ENCODE measurements around the gene RBM38. TPM values are rescaled to one million over a fixed set of nuclear protein-coding genes. Genes with fewer than 3 reads are reported as not detected.
"Not testable (repeated sequence)": the region's sequence is repeated elsewhere in the genome, so short reads cannot be mapped to it uniquely, and the experiment has no call there.

RBM38 gene
- total RNA-seq, 1 donor from 2014 or later = 90.4 TPM

GRCh38 chr20:57425150-57426013, 34.2 kb downstream of the RBM38 start:
- peaks cover 5% of the 10 kb centered on the region for H3K27me3 Mint-ChIP-seq (ENCODE audit: insufficient read depth)
- H3K27ac Mint-ChIP-seq = no peak overlapping the region
- peaks cover 3% of the 10 kb centered on the region for H3K36me3 Mint-ChIP-seq (ENCODE audit: low read depth)
- DNase-seq (ENCODE audit: low spot score) = no peak
- H3K4me1 Mint-ChIP-seq (ENCODE audit: low read depth) = peaks cover 6% of the 10 kb centered on the region
- intact Hi-C loops (cut with micrococcal nuclease) = no loop called here
- H3K4me3 Mint-ChIP-seq = no peak overlapping the region
- no peaks in the 10 kb centered on the region for H3K9me3 Mint-ChIP-seq

DNA sequence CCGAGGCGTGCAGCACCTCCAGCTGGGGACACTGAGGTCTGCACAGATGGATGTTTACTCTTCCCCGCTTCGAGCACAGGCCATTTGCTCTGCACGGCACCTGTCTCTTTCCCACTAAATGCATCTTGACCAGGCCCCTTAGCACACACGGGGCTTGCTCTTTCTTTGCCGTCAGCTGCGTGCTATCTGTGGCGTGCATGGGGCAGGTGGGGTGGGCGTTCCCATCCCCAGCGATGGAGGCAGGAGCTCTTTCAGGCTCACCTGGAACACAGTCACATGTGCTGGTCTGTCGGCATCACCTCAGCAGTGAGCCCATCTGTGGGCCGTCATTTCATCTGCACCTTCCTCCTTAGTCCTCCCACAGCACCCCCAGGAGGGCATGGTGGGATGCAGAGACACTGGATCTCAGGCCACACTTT, 35.1 kb downstream of the RBM38 start:
- intact Hi-C loops (cut with micrococcal nuclease) = no loop called here
- DNase-seq (ENCODE audit: low spot score) = no peak
- Mint-ChIP-seq H3K36me3 (ENCODE audit: low read depth) (peaks cover 3% of the 10 kb centered on the region), H3K9me3 (no peaks in the 10 kb centered on the region), H3K4me1 (ENCODE audit: low read depth) (peaks cover 7% of the 10 kb centered on the region), H3K27ac (no peak overlapping the region), H3K4me3 (no peak overlapping the region), H3K27me3 (ENCODE audit: insufficient read depth) (peaks cover 5% of the 10 kb centered on the region)

- H3K9me3 Mint-ChIP-seq = no peaks in the 10 kb centered on the region
- no peak overlapping the region for H3K27ac Mint-ChIP-seq
- H3K27me3 Mint-ChIP-seq (ENCODE audit: insufficient read depth) = peaks cover 3% of the 10 kb centered on the region
Observed at GRCh38 chr20:57426831-57427230, 35.6 kb downstream of the RBM38 start.

GRCh38 chr20:57428324-57429158, 37.3 kb downstream of the RBM38 start:
- intact Hi-C loops (cut with micrococcal nuclease) = no loop called here
- Mint-ChIP-seq H3K27ac (no peak overlapping the region), H3K36me3 (ENCODE audit: low read depth) (peaks cover 3% of the 10 kb centered on the region), H3K9me3 (no peaks in the 10 kb centered on the region), H3K4me1 (ENCODE audit: low read depth) (peaks cover 29% of the 10 kb centered on the region), H3K27me3 (ENCODE audit: insufficient read depth) (peaks cover 2% of the 10 kb centered on the region), H3K4me3 (no peak overlapping the region)
- DNase-seq (ENCODE audit: low spot score) = no peak

More at GRCh38 chr20:57426831-57427230, 35.6 kb downstream of the RBM38 start:
- no peak for DNase-seq (ENCODE audit: low spot score)
- H3K4me3 Mint-ChIP-seq = no peak overlapping the region
- peaks cover 3% of the 10 kb centered on the region for H3K36me3 Mint-ChIP-seq (ENCODE audit: low read depth)
- H3K4me1 Mint-ChIP-seq (ENCODE audit: low read depth) = peaks cover 12% of the 10 kb centered on the region
- intact Hi-C loops (cut with micrococcal nuclease) = no loop called here

DNA sequence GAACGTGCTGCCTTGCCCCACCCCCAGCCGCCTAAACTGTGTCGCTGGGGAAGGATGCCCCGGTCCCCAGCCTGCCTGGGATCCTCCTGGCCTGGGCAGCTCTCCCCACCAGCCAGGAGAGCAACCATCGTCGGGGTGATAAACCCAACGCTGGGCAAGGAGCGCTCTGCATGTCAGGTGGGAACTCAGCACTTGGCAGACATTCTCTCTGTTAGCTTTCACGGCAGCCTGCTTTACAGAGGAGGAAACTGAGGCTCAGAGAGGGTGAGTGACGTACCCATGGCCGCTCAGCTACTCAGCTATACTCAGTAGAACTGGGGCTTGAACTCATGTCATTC, 37.9 kb downstream of the RBM38 start:
- no peak for DNase-seq (ENCODE audit: low spot score)
- peaks cover under 1% of the 10 kb centered on the region for H3K27me3 Mint-ChIP-seq (ENCODE audit: insufficient read depth)
- H3K4me1 Mint-ChIP-seq (ENCODE audit: low read depth) = peaks cover 35% of the 10 kb centered on the region
- no peaks in the 10 kb centered on the region for H3K9me3 Mint-ChIP-seq
- H3K27ac Mint-ChIP-seq = no peak overlapping the region
- H3K36me3 Mint-ChIP-seq (ENCODE audit: low read depth) = peaks cover 4% of the 10 kb centered on the region
- H3K4me3 Mint-ChIP-seq = no peak overlapping the region
- intact Hi-C loops (cut with micrococcal nuclease) = no loop called here

- Mint-ChIP-seq H3K4me3 (no peak overlapping the region), H3K36me3 (ENCODE audit: low read depth) (peaks cover 4% of the 10 kb centered on the region), H3K4me1 (ENCODE audit: low read depth) (peaks cover 41% of the 10 kb centered on the region), H3K9me3 (no peaks in the 10 kb centered on the region), H3K27ac (peak overlapping the region; percentile 2), H3K27me3 (ENCODE audit: insufficient read depth) (no peaks in the 10 kb centered on the region)
- intact Hi-C loops (cut with micrococcal nuclease) = no loop called here
- no peak for DNase-seq (ENCODE audit: low spot score)
Observed at GRCh38 chr20:57429580-57430200, 38.5 kb downstream of the RBM38 start.

GRCh38 chr20:57430201-57430596, 39.0 kb downstream of the RBM38 start:
- H3K27ac Mint-ChIP-seq; intact Hi-C loops (cut with micrococcal nuclease); DNase-seq (ENCODE audit: low spot score); H3K4me3 Mint-ChIP-seq; H3K27me3 Mint-ChIP-seq (ENCODE audit: insufficient read depth); H3K9me3 Mint-ChIP-seq; H3K36me3 Mint-ChIP-seq (ENCODE audit: low read depth): not testable (repeated sequence)
- peaks cover 46% of the 10 kb centered on the region for H3K4me1 Mint-ChIP-seq (ENCODE audit: low read depth)

- no peaks in the 10 kb centered on the region for H3K9me3 Mint-ChIP-seq
- DNase-seq (ENCODE audit: low spot score) = no peak
- H3K4me1 Mint-ChIP-seq (ENCODE audit: low read depth) = peaks cover 49% of the 10 kb centered on the region
- H3K27ac Mint-ChIP-seq = no peak overlapping the region
- H3K36me3 Mint-ChIP-seq (ENCODE audit: low read depth) = peaks cover 4% of the 10 kb centered on the region
- H3K4me3 Mint-ChIP-seq = no peak overlapping the region
- intact Hi-C loops (cut with micrococcal nuclease) = no loop called here
- peaks cover 3% of the 10 kb centered on the region for H3K27me3 Mint-ChIP-seq (ENCODE audit: insufficient read depth)
Observed at GRCh38 chr20:57431539-57431835, 40.3 kb downstream of the RBM38 start.

GRCh38 chr20:57432480-57432861, 41.3 kb downstream of the RBM38 start:
- Mint-ChIP-seq H3K36me3 (ENCODE audit: low read depth) (peaks cover 4% of the 10 kb centered on the region), H3K9me3 (no peaks in the 10 kb centered on the region), H3K4me3 (peak overlapping the region; percentile 37), H3K4me1 (ENCODE audit: low read depth) (peaks cover 49% of the 10 kb centered on the region), H3K27ac (peak overlapping the region; percentile 79), H3K27me3 (ENCODE audit: insufficient read depth) (peaks cover 3% of the 10 kb centered on the region)
- DNase-seq (ENCODE audit: low spot score) = no peak
- intact Hi-C loops (cut with micrococcal nuclease) = loop anchor here (2.0 kb wide), 1 partner anchor 62 kb away; no protein-coding TSS in a partner anchor

GRCh38 chr20:57432862-57433491, 41.8 kb downstream of the RBM38 start:
- intact Hi-C loops (cut with micrococcal nuclease) = loop anchor here (1.0 to 2.0 kb wide), 3 partner anchors 41 to 185 kb away; no protein-coding TSS in a partner anchor
- Mint-ChIP-seq H3K4me1 (ENCODE audit: low read depth) (peaks cover 49% of the 10 kb centered on the region), H3K4me3 (peak overlapping the region; percentile 37), H3K9me3 (no peaks in the 10 kb centered on the region), H3K27me3 (ENCODE audit: insufficient read depth) (peaks cover 3% of the 10 kb centered on the region), H3K27ac (peak overlapping the region; percentile 79), H3K36me3 (ENCODE audit: low read depth) (peaks cover 4% of the 10 kb centered on the region)
- peak; percentile 72 for DNase-seq (ENCODE audit: low spot score)

DNA sequence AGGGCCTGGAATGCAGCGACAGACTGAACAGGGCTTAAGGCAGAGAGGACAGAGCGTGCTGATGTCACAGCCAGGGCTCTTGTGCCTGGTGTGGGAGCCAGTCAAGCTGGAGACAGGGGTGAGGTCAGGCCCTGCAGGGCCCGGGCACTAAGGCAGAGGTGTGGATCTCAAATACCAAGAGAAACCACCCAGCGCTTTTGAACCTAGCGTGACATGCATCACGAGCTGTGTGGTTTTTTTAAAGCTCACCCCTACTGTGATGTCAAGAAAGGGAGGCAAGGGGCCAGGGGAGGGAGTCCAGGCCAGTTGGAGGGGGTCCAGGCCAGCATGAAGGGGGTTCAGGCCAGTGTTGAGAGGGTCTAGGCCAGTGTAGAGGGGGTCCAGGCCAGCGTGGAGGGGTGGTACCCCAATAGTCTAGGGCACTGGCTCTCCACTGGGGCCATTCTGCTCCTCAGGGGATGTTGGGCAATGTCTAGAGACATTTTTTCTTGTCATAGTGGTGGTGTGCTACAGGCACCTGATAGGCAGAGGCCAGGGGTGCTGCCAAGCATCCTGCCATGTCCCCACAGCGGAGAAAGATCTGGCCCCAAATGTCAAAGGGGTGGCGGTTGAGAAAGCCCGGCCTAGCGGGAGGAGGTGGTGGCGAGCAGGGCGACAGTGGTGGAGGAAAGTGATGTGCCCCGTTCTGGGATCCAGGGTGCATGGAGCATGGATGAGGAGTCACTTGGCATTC, 42.6 kb downstream of the RBM38 start:
- Mint-ChIP-seq H3K27me3 (ENCODE audit: insufficient read depth) (peaks cover 3% of the 10 kb centered on the region), H3K4me1 (ENCODE audit: low read depth) (peaks cover 49% of the 10 kb centered on the region), H3K4me3 (peak overlapping the region; percentile 37), H3K9me3 (no peaks in the 10 kb centered on the region), H3K36me3 (ENCODE audit: low read depth) (peaks cover 4% of the 10 kb centered on the region), H3K27ac (peak overlapping the region; percentile 79)
- intact Hi-C loops (cut with micrococcal nuclease) = loop anchor here (1.0 to 2.0 kb wide), 3 partner anchors 42 to 184 kb away; no protein-coding TSS in a partner anchor
- DNase-seq (ENCODE audit: low spot score) = peak; percentile 26

- Mint-ChIP-seq H3K27me3 (ENCODE audit: insufficient read depth) (peaks cover 3% of the 10 kb centered on the region), H3K4me1 (ENCODE audit: low read depth) (peaks cover 49% of the 10 kb centered on the region), H3K27ac (no peak overlapping the region), H3K4me3 (no peak overlapping the region), H3K9me3 (no peaks in the 10 kb centered on the region), H3K36me3 (ENCODE audit: low read depth) (peaks cover 4% of the 10 kb centered on the region)
- intact Hi-C loops (cut with micrococcal nuclease) = no loop called here
- no peak for DNase-seq (ENCODE audit: low spot score)
Observed at GRCh38 chr20:57434390-57434700, 43.1 kb downstream of the RBM38 start.
